Renal pelvis (tissue), 4 donors: ENCODE data around the gene ARAP2. TPM values are rescaled to one million over a fixed set of nuclear protein-coding genes. Genes with fewer than 3 reads are reported as not detected.

Experiments used
- DNase-seq: peaks from one replicate; pipeline ENCODE4 v3.0.0-alpha.2; 2013
- polyA plus RNA-seq, 3 donors: library from polyadenylated mRNA; unstranded; fragments of 120-200 nt; gene quantifications; one replicate each; pipeline ENCODE4 v1.2.1, GENCODE V29; 2013; ENCODE audit not compliant: insufficient read length in 3 of 3

Gene ARAP2
- polyA plus RNA-seq, 3 donors: 4.6 to 8.7 (median 7.7) TPM

DNA sequence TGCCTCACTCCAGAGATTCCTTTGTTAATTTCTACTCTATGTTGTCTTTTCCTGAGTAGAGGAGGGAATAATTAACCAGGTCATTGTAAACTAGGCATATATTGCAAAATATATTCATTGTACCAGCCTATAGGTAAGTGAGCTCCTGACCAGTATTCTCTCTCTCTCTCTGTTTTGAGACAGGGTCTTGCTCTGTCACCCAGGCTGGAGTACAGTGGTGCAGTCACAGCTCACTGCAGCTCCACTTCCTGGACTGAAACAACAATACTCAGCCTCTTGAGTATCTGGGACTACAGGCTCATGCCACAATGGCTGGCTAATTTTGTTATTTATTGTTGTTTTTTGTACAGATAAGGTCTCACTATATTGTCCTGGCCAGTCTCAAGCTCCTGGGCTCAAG, 198.3 kb downstream of the ARAP2 start:
- no peak for DNase-seq

DNA sequence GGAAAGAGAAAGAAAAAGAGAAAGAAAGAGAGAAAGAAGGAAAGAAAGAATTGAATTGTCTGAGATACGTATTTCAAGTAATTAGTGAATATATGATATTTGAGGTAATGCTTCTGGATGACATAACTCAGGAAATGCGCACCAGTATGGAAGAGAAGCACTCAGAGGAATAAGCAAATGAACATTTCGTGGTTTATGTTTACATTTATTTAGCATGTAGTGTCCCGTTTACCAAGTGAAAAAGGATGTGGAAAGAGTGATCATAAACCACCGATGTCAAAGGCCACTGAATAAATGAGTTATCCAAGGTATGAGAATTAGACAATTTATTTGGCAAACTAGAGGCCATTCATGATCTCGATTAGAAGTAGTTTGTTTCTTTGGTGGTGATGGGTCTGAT, 200.4 kb downstream of the ARAP2 start:
- DNase-seq: no peak

DNA sequence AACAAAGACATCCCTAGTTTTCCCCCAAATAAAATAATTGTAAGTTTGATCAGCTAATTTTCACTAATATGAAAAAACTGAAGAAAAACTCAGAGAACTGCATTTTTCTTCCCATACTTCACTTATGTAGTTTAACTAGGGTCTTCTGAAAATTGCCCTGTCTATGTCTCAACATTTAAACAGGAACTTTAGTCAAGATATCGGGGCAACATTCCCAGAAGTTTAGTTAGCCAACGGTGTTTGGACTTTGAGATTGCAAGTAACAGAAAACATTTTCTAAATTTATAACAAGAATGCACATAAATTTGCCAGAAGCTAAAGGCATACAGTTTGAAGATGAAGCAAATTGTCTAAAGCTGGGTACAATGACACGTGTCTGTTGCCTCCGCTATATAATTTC, 201.1 kb downstream of the ARAP2 start:
- no peak for DNase-seq

DNA sequence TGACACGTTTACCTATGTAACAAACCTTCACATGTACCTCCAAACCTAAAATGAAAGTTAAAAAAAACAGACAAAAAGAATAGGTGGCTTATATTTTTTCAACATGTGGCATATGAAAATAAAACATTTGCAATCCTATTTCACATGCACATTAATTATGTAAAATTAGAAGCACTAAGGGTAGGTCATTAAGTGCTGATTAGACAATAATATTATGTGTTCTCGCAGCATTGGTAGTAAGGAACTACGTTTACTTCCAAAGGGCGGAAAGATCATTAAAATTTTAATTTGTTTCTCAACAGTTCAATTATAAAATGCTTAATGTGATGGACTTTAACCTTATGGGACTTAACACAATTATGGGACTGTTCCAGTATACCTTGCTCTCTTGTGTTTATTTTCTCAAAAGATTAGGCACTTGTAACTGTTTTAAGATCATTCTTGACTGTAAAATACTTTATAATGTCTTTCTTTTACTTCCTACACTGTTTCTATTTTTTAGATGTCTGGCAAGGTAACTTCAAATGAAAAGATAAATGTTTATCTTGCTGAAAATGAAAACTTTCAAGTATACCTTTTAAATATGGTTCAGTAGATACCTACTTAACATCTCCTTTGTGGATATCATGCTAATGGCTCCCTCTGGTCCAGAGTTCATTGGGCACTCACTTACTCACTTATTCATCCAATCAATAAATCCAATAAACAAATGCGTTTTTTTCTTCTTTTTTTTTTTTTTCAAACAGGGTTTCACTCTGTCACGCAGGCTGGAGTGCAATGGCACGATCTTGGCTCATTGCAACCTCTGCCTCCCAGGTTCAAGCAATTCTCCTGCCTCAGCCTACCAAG, 202.0 kb downstream of the ARAP2 start:
- no peak for DNase-seq

DNA sequence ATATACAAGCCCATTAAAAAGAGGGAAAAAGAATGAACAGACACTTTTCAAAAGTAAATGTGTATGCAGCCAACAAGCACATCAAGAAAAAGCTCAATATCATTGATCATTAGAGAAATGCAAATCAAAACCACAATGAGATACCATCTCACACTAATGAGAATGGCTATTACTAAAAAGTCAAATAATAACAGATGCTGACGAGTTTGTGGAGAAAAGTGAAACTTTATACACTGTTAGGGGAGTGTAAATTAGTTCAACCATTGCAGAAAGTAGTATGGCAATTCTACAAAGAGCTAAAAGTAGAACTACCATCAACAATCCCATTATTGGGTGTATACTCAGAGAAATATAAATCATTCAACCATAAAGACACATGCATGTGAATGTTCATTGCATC, 203.0 kb downstream of the ARAP2 start:
- DNase-seq: no peak

DNA sequence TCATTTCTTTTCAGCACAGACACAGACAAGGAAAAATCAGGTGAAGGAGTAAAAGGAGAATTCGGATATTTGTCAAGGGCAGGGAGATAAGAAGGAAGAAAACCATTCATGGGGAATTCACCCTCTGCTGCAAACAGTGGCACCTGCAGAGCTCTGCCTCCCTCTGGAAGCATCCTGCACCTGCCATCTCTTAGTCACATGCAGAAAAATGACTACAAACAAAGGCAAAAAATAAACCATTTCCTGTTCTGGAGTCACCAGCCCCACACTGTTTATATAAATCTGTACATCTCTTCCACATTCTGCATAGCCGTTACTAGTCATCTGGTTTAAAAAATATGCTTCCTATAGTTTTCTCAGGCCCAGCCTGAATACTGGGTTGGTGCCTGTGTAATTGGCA, 205.3 kb downstream of the ARAP2 start:
- no peak for DNase-seq

DNA sequence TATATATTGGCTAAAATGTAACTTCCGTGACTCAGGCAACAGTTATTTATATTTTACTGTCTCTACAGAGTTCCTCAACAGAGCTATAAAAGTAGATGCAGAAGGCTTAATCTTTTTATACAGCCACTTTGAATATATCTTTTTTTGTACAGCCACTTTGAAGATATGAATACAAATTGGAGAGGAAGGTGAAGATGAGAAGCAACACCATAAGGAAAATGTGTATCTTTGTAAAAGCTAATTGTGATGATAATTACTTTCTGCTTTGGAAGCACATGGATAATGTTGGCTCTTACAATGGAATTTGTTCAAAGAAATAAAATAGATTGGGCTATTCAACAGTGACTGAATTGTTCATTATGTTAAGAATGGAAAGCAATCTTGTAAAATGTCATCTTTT, 205.8 kb downstream of the ARAP2 start:
- no peak for DNase-seq

DNA sequence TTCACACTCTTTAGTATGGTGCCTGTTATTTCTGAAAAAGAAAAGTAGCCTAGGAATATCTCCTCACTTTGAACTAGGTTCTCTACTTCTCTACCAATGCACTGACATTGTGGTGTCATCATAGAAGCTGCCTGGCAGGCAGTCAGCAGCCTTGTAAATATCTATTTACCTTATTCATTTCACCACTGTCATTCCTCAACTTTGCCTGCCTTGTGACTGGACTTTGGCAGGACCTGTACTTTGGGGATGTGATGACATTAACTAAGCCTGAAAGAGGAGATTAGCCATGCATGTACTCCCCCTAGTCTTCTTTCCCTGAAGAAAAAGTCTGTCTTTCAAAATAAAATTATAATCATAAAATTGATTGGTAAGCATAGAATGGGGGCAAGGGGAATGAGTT, 207.2 kb downstream of the ARAP2 start:
- no peak for DNase-seq

DNA sequence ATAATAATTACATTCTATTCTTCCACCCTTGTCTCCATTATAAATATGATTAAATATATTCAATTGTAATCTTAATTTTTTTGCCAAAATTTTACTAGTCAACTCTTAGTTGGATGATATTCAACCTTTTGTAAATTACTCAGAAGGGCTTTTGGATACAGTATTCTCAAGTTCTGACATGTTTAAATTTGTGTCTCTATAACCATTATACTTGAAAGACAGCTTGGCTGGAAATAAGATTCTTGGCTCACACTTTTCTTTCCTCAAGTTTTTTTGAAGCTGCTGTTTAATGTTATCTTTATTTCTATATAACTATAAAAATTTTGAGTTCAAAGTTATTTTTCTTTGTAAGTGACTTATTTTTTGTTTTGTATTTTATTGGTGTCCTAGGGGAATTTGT, 214.4 kb downstream of the ARAP2 start:
- no peak for DNase-seq

DNA sequence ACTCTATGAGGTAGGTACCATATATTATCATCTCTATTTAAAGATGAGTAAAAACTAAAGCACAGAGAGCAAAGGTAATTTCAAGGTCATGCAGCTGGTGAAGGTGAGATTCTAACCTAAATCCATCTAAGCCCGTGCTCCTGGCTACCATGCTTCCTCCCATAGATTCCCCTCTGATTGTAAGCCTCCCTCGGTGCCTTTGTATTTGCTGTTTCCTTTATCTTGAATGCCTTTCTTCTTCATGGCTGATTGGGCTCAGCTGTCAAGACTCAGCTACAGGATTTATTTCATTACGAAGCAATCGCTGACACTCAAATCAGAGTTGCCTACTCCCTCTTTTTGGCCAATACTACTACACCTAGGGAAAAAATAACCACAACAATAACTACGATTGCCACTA, 217.1 kb downstream of the ARAP2 start:
- no peak for DNase-seq

DNA sequence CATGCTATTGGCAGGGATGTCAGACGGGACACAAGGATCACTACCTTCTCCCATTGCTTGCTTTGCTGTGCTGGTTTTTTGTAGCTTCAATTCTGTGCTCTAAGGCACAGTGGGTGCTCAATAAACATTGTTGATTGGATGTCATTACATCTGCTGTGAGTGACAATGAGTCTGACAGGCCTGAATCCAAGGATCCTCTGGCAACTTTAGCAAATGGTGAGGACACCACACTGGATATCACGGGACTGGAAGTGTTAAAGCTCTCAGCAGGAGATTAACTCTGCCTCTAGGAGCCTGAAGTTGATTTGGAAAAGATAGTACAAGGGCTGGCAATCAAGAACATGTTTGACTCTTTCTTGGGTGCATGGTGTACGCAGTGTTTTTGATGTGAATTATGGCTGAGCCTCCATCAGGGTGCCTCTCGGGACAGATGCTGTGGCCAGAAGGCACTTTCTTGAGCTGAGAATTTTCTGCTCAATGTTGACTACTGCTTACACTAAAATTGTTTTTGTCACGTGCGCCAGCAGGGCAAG, 217.9 kb downstream of the ARAP2 start:
- no peak for DNase-seq

DNA sequence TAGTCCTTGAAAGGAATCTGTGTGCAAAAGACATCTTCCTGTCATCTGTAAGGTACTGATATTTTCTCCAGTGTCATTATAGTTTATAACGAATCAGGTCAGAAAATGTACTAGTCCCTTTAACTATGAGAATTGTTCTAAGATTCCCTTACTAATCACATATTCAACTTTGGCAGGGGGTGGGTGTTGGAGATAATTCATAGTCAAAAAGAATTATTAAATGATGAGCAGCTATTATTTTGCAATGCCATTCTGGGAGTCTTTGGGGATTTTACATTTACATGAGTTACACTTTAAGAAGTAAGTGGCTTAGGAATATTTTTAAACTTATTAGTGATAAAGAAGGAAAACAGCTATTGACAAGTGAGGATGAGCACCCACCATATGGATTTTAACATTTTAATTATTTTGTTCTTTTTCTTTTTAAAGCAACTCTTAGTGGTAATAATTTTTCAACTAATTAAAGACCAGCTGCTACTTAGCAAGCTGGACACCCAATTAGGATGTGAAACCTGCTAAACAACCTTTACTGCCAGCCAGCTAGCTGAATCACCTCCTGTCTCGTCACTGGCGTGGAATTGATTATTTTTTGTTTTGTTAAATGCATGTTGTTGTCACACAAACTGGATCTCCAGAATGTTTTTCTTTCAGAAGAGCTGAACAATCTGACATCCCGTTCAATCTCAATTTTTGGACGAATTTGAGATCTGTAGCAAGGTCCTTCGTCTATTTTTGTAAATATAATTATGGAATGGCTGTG, 219.2 kb downstream of the ARAP2 start:
- DNase-seq: no peak

DNA sequence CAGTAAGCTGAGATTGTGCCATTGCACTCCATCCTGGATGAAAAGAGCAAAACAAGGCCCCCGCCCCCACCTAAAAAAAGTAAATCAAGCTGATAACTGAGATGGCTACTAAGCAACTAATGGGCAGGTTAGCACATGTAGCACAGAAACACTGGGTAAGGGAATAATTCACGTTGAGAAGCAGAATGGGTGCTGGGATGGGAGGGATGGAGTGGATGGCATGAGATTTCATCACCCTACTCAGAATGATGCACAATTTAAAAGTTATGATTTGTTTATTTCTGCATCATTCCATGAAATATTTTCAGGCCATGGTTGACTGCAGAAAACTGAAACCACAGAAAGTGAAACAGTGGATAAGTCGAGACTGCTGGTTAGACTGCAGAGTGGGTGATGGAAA, 224.0 kb downstream of the ARAP2 start:
- no peak for DNase-seq

Other genes starting within 250 kb of the ARAP2 start
- gene DTHD1, start 37.1 kb upstream of the ARAP2 start, polyA plus RNA-seq: not detected